OCI-LY1 (cell line): ENCODE results near the gene RAB14.

Source experiments
- H2AFZ ChIP-seq: fragments of 200-600 bp; sonication (generic), shearing (Covaris generic); 2 replicates; pipeline ENCODE4 v1.6.0; 2014; ENCODE audit warnings: antibody characterized with exemption, mild to moderate bottlenecking, low read length
- H3F3A ChIP-seq: fragments of 200-600 bp; sonication (generic), shearing (Covaris generic); 2 replicates; pipeline ENCODE4 v1.6.0; 2014; ENCODE audit warnings: mild to moderate bottlenecking, antibody characterized with exemption, low read length, moderate library complexity; ENCODE audit not compliant: insufficient read depth
- H3K27ac ChIP-seq: fragments of 200-600 bp; sonication (generic); 2 replicates; pipeline ENCODE4 v1.5.1; 2014; ENCODE audit warnings: low read length, mixed run types, mild to moderate bottlenecking, low read depth; ENCODE audit not compliant: poor library complexity, severe bottlenecking
- H3K27me3 ChIP-seq: fragments of 200-600 bp; sonication (generic); 2 replicates; pipeline ENCODE4 v1.6.0; 2014; ENCODE audit warnings: antibody characterized with exemption, mild to moderate bottlenecking, low read length, moderate library complexity; ENCODE audit not compliant: insufficient read depth
- H3K36me3 ChIP-seq: fragments of 200-600 bp; sonication (generic); 2 replicates; pipeline ENCODE4 v1.6.1; 2014; ENCODE audit warnings: mild to moderate bottlenecking, antibody characterized with exemption, low read length, moderate library complexity, mixed read lengths; ENCODE audit not compliant: insufficient read depth
- H3K4me1 ChIP-seq: fragments of 200-600 bp; sonication (generic); 2 replicates; pipeline ENCODE4 v1.5.1; 2014; ENCODE audit warnings: mild to moderate bottlenecking, low read length, moderate library complexity; ENCODE audit not compliant: insufficient read depth, severe bottlenecking
- H3K4me2 ChIP-seq: fragments of 200-600 bp; sonication (generic), shearing (Covaris generic); 2 replicates; pipeline ENCODE4 v1.6.1; 2014; ENCODE audit warnings: low read length
- H3K4me3 ChIP-seq: fragments of 200-600 bp; sonication (generic); 2 replicates; pipeline ENCODE4 v1.5.1; 2014; ENCODE audit warnings: low read length, low read depth, mild to moderate bottlenecking, mixed read lengths; ENCODE audit not compliant: poor library complexity, severe bottlenecking
- H3K79me2 ChIP-seq: fragments of 200-600 bp; shearing (Covaris generic); 2 replicates; pipeline ENCODE4 v1.6.1; 2016; ENCODE audit warnings: mixed run types, low read length, mixed read lengths; ENCODE audit not compliant: insufficient read depth
- H3K9ac ChIP-seq: fragments of 200-600 bp; sonication (generic), shearing (Covaris generic); 2 replicates; pipeline ENCODE4 v1.6.1; 2014; ENCODE audit warnings: mild to moderate bottlenecking, low read length, mixed read lengths
- H3K9me2 ChIP-seq: fragments of 200-600 bp; sonication (generic), shearing (Covaris generic); 2 replicates; pipeline ENCODE4 v1.6.1; 2014; ENCODE audit warnings: low read depth, mild to moderate bottlenecking, low read length, mixed read lengths
- H3K9me3 ChIP-seq: fragments of 200-600 bp; shearing (Covaris generic); 2 replicates; pipeline ENCODE4 v1.6.1; 2014; ENCODE audit warnings: low read length, mixed read lengths
- H4K20me1 ChIP-seq: fragments of 200-600 bp; sonication (generic), shearing (Covaris generic); 2 replicates; pipeline ENCODE4 v1.6.0; 2016; ENCODE audit warnings: mild to moderate bottlenecking, low read length; ENCODE audit not compliant: insufficient read depth
- CTCF ChIP-seq: fragments of 200-600 bp; sonication (generic), shearing (Covaris generic); IDR thresholded peaks from 2 replicates; pipeline ENCODE4 v1.5.1; 2017; ENCODE audit warnings: mild to moderate bottlenecking, antibody characterized with exemption, low read length, moderate library complexity, mixed read lengths
- EZH2 ChIP-seq: fragments of 200-600 bp; sonication (generic), shearing (Covaris generic); IDR thresholded peaks from 2 replicates; pipeline ENCODE4 v1.8.0; 2017; ENCODE audit warnings: borderline replicate concordance, mixed run types, mild to moderate bottlenecking, antibody characterized with exemption, low read length, moderate library complexity, mixed read lengths

Gene RAB14

GRCh38 chr9:121242959-121243346, 41.3 kb upstream of the RAB14 start:
- H3K27ac ChIP-seq: no peak overlapping the region
- H3K4me3 ChIP-seq: no peak overlapping the region
- H3K9ac ChIP-seq: no peak overlapping the region
- H3K9me2 ChIP-seq: no peaks in the 10 kb centered on the region
- TF ChIP-seq CTCF: no peak
- TF ChIP-seq EZH2: no peak
- no peaks in the 10 kb centered on the region; the same call in 1 of the 2 replicates for H3K27me3 ChIP-seq
- no peaks in the 10 kb centered on the region for H3K4me1 ChIP-seq
- no peak overlapping the region for H2AFZ ChIP-seq
- H3K9me3 ChIP-seq: no peaks in the 10 kb centered on the region; the same call in 1 of the 2 replicates
- H3K36me3 ChIP-seq: no peaks in the 10 kb centered on the region; the same call in 1 of the 2 replicates
- no peak overlapping the region for H3K4me2 ChIP-seq
- H3K79me2 ChIP-seq: no peaks in the 10 kb centered on the region
- no peaks in the 10 kb centered on the region for H4K20me1 ChIP-seq
- no peaks in the 10 kb centered on the region for H3F3A ChIP-seq

- H3K27me3 ChIP-seq: no peaks in the 10 kb centered on the region; the same call in 1 of the 2 replicates
- TF ChIP-seq CTCF: no peak
- no peak for TF ChIP-seq EZH2
- no peak overlapping the region for H3K4me3 ChIP-seq
- H3K9me3 ChIP-seq: no peaks in the 10 kb centered on the region; the same call in 1 of the 2 replicates
- no peaks in the 10 kb centered on the region for H3K79me2 ChIP-seq
- no peak overlapping the region for H3K4me2 ChIP-seq
- H3F3A ChIP-seq: no peaks in the 10 kb centered on the region
- no peaks in the 10 kb centered on the region for H4K20me1 ChIP-seq
- H3K36me3 ChIP-seq: no peaks in the 10 kb centered on the region; the same call in 1 of the 2 replicates
- H3K27ac ChIP-seq: no peak overlapping the region
- no peaks in the 10 kb centered on the region for H3K4me1 ChIP-seq
- H3K9ac ChIP-seq: no peak overlapping the region
- no peak overlapping the region for H2AFZ ChIP-seq
- no peaks in the 10 kb centered on the region for H3K9me2 ChIP-seq
These were observed 40.7 kb upstream of the RAB14 start for GRCh38 chr9:121242219-121242958.

GRCh38 chr9:121240472-121241135, 38.9 kb upstream of the RAB14 start:
- Histone ChIP-seq H3K27ac (no peak overlapping the region), H3K36me3 (no peaks in the 10 kb centered on the region; the same call in 1 of the 2 replicates)

More at GRCh38 chr9:121240472-121241135, 38.9 kb upstream of the RAB14 start:
- Histone ChIP-seq H3K9me2 (no peaks in the 10 kb centered on the region), H3K27me3 (no peaks in the 10 kb centered on the region; the same call in 1 of the 2 replicates), H3K9me3 (no peaks in the 10 kb centered on the region; the same call in 1 of the 2 replicates), H3K9ac (no peak overlapping the region), H2AFZ (no peak overlapping the region), H3K4me1 (no peaks in the 10 kb centered on the region), H3K4me2 (no peak overlapping the region), H3F3A (no peaks in the 10 kb centered on the region), H3K4me3 (no peak overlapping the region), H3K79me2 (no peaks in the 10 kb centered on the region), H4K20me1 (no peaks in the 10 kb centered on the region)
- TF ChIP-seq CTCF (no peak), EZH2 (no peak)
